H1 (cell line): ENCODE data around the gene BABAM2. TPM values are rescaled to one million over a fixed set of nuclear protein-coding genes. Genes with fewer than 3 reads are reported as not detected.

Experiments
- CHD7 ChIP-seq: fragments of 300-600 bp; sonication (generic); IDR thresholded peaks from 2 replicates; pipeline ENCODE4 v1.7.1; 2012; ENCODE audit warnings: low read length, moderate library complexity, mild to moderate bottlenecking, inconsistent platforms; ENCODE audit not compliant: insufficient replicate concordance
- CREB1 ChIP-seq: IDR thresholded peaks from 2 replicates; pipeline ENCODE4 v1.6.1; 2012; ENCODE audit warnings: inconsistent platforms
- E2F6 ChIP-seq: IDR thresholded peaks from 2 replicates; pipeline ENCODE4 v1.6.1; 2012; ENCODE audit warnings: inconsistent platforms
- HDAC2 ChIP-seq, 2 experiments: fragments of 300-600 bp in 1 of 2; sonication (generic) in 1 of 2; IDR thresholded peaks; 2 replicates each; pipeline ENCODE4 v1.6.1; 2011 to 2012; ENCODE audit warnings: low read depth in 2 of 2, low read length in 2 of 2, mild to moderate bottlenecking in 2 of 2, moderate library complexity in 2 of 2, borderline replicate concordance in 1 of 2, inconsistent platforms in 1 of 2
- MAX ChIP-seq: IDR thresholded peaks from 2 replicates; pipeline ENCODE4 v1.6.1; 2012; ENCODE audit warnings: inconsistent platforms
- RAD21 ChIP-seq, 2 experiments: IDR thresholded peaks in 1 of 2; conservative IDR thresholded peaks in 1 of 2; 2 replicates each; pipeline ENCODE4 v1.6.1; 2011; ENCODE audit warnings: low read depth in 2 of 2, low read length in 2 of 2, improper control_type of control experiment in 1 of 2, inconsistent platforms in 1 of 2, mild to moderate bottlenecking in 1 of 2, moderate library complexity in 1 of 2
- RFX5 ChIP-seq: IDR thresholded peaks from 2 replicates; pipeline ENCODE4 v1.6.1; 2011; ENCODE audit warnings: low read depth, low read length, improper control_type of control experiment, borderline replicate concordance
- SRF ChIP-seq: IDR thresholded peaks from 2 replicates; pipeline ENCODE4 v1.6.1; 2011; ENCODE audit warnings: mild to moderate bottlenecking, low read depth, low read length, moderate library complexity
- TEAD4 ChIP-seq: IDR thresholded peaks from 2 replicates; pipeline ENCODE4 v1.6.1; 2012; ENCODE audit warnings: low read depth, low read length, inconsistent platforms, mixed read lengths
- YY1 ChIP-seq: IDR thresholded peaks from 2 replicates; pipeline ENCODE4 v1.6.1; 2011; ENCODE audit warnings: low read depth, mild to moderate bottlenecking, low read length
- polyA plus RNA-seq, 7 experiments: library from polyadenylated mRNA; depleted of rRNA in 3 of 7; stranded (reverse) in 5 of 7; unstranded in 2 of 7; fragments of >200 nt in 5 of 7; fragments of 200-250 nt in 2 of 7; gene quantifications; 1 replicate in 5 of 7; 2 replicates in 1 of 7; 4 replicates in 1 of 7; pipeline versions ENCODE4 v1.2.1 to v1.2.3, GENCODE V29; 2011 to 2013; ENCODE audit warnings: missing spikeins in 2 of 7, mixed read lengths in 2 of 7
- total RNA-seq: library from RNA; stranded (reverse); fragmentation: NEBNext Ultra II Directional; extraction: Animal tissue kit (Norgen Biotek cat#: 25700); gene quantifications from 2 replicates; pipeline ENCODE4 v1.2.1, GENCODE V29; 2021

BABAM2 gene
- total and polyA plus RNA-seq, 2 of the 8 experiments (the other 6 are each of a cell fraction or from before 2014, with no cell fraction given): 15.8 to 20.9 TPM

- TF ChIP-seq CHD7: peak; percentile 52
- peak; percentile 31; the same call in 1 of the 2 replicates for TF ChIP-seq MAX
- no peak for TF ChIP-seq RAD21 (IDR thresholded peaks at IDR 0.05 in 1 of 2, conservative IDR thresholded peaks at IDR 0.05 in 1 of 2; ENCODE audit: low read depth in 2 of 2, low read length in 2 of 2)
- 0 out of 4 replicates have a peak, but pooled peaks of 1 of the 2 experiments have one; percentile 69 for TF ChIP-seq HDAC2 (IDR thresholded peaks at IDR 0.05; ENCODE audit: borderline replicate concordance in 1 of 2, low read depth in 2 of 2, low read length in 2 of 2)
- peak; percentile 70 for TF ChIP-seq E2F6
- no peak for TF ChIP-seq YY1
- TF ChIP-seq SRF: no peak
- peak; percentile 64; the same call in 1 of the 2 replicates for TF ChIP-seq TEAD4
- no peak for TF ChIP-seq CREB1
- no peak for TF ChIP-seq RFX5
Observed at GRCh38 chr2:28321426-28321825, 430.9 kb downstream of the BABAM2 start (continued).
